GM10847 (cell line): Measurements from ENCODE around the gene TMEM271.

Source experiments
- POLR2A ChIP-seq: IDR thresholded peaks from 2 replicates; pipeline ENCODE4 v1.6.1; 2011; ENCODE audit not compliant: insufficient read length; ENCODE audit errors: extremely low read depth

Gene TMEM271

DNA sequence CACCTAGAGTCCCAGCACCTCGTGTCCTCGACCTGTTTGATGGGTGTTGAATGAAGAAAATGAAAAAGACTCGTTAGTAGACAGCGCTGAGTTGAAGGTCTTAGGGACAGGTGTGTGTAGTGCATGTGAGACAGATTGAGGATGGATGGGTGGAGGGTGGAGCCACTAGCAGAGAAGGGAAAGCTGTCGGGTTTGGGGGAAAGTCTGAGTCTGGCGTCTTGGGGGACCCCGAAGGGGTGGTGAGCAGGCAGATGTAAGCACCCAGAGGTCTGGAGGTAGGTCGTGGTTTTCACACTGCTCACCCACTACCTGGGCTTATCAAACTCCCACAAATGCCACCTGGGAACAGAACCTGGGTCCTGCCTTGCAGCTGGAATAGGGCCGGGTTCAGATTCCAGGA lies 16.0 kb downstream of the TMEM271 start:
- TF ChIP-seq POLR2A: no peak

DNA sequence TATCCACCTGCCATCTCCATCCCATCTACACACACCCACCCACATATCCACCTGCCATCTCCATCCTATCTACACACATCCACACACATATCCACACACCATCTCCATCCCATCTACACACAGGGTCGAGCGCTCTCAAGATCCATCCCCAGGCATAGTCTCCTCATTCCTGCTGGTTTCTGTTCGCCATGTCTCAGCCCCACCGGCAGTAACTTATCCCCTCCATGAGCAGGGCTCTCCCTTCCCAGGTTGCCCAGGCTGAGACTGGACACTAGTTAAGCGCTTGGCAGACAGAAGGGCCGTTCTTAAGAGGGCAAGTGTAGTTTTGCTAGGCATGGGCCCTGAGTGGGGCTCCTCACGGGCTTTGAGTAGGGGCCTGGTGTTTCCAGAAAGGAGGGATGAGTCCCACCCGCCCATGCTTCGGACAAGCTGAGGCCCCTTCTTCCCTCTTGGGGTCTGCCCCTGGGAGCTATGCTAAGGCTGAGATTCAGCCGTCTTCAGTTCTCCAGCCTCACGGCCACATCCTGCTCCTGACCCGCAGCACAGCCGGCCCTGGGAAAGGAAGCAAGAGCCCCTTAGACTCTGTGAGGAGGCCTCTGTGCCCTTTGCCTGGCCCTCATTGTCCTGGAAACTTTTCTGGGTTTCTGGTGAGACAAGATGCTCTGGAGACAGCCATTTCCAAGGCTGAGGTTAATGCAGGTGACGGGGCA lies 20.4 kb downstream of the TMEM271 start:
- no peak for TF ChIP-seq POLR2A

DNA sequence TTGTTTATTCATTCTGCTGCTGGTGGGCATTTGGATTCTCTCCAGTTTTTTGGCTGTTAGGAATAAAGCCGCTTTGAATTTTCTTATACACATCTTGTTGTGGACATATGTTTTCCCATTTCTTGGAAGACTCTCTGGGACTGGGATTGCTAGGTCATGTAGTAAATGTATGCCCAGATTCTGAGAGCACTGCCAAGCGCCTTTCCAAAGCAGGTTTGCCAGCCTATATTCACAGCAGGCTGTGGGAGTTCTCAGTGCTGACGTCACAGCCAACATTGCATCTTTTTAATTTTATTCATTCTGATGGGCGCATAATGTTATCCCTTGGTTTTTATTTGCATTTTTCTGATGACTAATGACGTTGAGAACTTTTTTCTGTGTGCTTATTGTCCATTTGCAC lies 24.1 kb downstream of the TMEM271 start:
- TF ChIP-seq POLR2A: no peak

DNA sequence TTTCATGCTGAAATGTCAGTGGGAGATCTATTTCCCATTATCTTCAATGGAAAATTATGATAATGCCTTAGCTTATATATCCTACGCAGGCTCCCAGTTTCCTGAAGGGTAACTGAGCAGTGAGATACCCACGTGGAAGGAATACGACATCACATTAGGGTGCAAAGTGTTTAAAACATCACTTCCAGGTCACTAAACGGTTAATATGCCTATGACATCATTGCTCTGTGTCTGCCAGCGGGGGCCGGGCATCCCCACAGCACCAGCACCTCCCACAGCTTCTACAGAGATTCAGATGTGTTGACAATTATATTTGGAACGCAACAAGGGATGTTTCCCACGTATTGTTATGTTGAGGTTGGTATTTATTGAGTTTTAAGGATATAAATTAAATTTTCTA lies 27.1 kb downstream of the TMEM271 start:
- TF ChIP-seq POLR2A: no peak

DNA sequence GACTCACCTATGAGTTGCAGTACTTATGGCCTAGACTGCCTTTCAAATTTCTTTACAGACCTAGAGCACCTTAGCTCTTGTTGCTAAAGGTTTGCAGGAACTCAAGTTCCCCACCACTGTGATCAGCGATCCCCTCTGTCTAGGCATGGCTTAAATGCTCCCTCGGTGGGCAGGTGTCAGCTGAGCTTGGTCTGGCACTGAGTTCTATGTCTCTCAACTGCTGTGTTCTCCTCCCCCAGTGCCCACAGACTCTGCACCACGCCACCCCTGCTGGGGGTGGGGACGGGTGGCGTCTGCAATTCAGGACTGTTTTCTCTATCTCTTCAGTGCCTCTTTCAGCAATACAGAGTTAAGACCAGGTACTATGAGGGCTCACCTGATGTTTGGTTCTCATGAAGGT lies 30.5 kb downstream of the TMEM271 start:
- no peak for TF ChIP-seq POLR2A

DNA sequence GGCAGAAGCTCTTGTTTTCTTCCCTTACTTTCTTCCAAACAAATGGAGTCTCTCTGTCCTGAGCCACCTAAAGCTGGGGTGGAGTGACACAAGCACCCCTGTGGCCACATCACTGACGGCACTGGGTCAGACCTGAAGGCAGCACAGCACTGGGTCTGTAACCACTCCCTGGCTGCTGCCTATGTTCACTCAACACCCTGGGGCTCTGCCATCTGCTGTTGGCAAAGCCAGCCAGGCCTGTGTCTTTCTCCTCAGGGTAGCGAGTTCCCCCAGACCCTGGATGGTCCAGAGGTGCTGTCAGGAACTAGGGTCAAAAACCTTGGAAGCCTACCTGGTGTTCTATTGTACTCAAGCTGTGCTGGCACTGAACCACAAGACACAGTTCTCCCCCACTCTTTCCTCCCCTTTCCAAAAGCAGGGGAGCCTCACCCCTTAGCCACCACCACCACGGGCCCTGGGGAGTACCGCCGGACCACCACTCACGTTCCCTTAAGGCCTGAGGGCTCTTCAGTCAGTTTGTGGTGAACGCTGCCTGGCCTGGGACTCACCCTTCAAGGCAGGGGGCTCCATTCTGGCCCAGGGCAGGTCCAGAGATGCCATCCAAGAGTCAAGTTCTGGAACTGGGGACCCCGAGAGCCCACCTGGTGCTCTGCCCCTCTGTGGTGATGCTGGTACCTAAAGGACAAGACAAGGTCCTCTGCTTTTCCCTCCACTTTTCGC lies 31.5 kb downstream of the TMEM271 start:
- no peak for TF ChIP-seq POLR2A

DNA sequence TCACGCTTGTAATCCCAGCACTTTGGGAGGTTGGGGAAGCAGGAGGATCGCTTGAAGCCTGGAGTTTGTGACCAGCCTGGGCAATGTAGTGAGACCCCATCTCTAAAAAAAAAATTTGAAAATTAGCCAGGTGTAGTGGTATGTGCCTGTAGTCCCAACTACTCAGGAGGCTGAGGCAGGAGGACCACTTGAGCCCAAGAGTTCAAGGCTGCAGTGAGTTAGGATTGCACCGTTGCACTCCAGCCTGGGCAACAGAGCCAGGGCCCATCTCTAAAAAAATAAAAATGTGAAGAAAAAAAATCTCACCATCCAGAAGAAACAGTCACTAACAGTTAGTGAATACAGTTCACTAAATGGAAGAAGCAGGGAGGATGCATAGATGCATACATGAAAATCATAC lies 34.8 kb downstream of the TMEM271 start:
- TF ChIP-seq POLR2A: no peak

DNA sequence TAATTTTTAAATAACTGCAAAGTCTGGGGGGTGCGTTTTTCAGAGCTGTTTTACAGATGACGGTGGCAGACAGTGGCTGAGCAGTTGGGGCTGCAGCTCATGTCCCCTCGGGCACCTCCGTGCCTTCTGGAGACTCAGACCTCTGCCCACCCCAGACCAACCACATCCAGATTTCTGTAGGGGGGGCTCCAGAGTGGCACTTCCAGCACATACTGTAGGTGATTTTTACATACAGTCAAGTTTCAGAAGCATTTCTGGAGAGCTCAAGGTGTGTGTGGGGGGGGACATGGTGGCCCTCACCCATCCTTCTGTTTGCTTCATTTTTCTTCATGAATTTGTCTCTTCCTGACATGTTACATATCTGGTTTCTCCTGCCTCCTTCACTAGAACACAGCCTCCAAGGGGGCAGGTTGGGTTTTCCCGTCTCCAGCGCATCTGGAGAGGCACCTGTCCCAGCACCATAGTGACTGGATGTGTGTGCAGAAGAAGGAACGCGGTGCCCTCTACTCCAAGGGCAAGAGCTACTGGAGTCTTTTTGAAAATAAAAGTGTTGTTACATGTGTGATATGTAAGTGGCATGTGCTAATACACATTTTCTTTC lies 37.5 kb downstream of the TMEM271 start:
- no peak for TF ChIP-seq POLR2A

DNA sequence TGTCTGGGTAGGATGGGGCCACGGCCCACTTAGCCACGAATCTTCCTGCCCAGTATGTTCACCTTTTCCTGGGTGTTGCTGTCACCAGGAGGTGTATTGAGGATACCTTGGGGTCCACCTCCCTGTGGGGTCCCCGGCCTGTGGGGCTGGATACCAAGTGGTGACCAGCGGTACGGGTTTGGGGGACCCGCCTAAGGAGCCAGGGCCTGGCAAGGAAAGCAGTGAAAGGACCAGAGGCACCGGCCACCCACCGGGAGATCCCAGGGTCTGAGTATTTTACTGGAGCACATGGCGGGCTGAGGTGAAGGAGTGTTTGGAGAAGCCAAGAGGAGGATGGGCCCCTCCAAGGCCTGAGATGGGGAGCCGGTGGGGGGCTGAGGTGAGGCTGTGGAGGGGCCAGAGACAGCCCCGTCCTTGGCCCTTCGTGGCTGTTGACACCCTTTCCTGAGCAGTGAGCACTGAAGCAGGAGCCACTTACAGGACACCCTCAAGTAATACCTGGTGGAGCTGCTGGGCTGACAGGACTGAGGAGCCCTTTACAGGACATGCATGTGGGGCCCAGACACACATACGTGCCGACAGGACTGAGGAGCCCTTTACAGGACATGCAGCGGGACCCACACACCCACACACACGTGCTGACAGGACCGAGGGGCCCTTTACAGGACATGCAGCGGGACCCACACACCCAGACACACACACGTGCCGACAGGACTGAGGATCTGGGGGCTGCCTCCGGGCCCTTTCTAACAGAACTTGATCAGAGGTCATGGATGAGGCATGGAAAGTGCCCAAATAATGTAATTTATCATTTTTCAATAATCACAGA lies 38.4 kb downstream of the TMEM271 start:
- TF ChIP-seq POLR2A: no peak

DNA sequence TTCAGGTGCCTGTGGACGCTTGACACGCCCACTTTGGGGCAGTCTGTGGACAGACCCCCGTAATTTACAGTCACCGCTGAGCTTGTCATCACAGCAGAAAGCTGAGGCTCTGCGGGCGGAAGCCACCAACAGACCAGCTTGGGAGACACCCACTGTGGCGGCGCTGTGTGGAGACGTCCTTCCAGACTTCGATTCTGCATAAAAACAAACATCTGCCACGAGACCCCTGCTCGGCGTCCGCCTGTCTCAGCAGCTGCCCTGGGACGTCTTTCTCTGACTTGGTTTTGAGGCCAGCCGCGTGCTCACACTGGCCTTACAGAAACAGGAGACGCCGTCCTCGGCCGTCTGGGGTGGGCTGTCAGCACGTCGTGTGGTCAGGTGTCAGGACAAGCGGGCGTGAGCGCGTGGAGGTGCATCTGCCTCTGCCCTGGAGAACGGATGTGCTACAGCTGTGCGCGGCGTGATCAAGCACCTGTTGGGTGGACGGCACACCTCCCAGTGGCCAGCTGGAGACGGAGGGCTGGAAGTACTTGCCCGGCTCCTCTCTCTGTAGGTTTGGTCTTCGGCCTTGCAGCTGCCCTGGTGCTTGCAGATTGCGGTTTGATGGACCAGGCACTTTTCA lies 39.6 kb downstream of the TMEM271 start:
- TF ChIP-seq POLR2A: no peak

DNA sequence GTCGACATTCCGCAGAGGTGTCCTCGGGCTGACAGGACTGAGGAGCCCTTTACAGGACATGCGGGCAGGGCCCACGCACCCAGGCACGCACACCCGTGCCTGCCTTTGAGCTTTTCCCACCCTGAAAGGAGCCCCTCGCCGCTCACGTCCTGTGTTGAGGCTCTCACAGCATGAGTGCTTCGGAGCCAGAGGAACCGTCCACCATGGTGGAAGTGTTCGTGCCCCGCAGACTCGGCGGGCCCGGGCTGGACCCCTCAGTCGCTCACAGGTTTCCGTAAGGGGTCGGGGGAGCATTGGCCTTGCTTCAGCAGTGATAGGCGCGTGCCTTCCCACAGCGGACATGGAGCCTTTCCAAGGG lies 40.2 kb downstream of the TMEM271 start:
- TF ChIP-seq POLR2A: no peak

DNA sequence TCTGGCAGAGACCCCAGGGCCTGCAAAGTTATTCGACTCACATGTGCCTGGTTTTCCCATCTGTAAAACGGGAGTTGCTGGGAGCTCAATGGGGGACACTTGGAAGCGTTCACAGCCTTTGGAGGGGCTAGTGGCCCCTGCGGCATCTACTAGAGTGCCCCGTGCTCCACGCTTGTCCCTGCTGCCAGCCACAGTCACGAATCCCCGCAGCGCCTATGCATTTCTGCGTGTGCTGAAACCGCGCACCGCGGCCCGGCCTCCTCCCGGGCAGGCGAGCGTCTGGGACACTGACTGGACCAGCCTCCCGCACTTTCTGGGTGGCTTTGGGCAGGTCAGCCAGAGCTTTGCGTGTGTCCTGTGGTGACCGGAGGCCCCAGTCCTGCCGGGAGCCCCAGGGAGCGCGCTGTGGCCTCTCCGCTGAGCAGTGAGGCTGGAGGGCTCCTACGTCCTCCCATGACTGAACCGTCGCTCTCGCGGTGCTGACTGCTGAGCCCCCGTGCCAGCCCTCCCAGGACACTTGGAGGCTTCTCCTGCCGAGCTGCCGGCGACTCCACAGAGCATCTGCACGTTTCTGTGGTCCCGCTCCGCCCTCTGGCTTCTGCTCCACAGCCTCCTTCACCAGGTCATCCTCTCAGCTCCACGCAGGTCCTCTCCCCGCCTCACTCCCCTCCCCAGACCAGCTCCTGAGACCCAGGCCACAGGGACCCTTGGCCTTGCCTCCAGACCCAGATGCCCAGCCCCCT lies 40.7 kb downstream of the TMEM271 start:
- TF ChIP-seq POLR2A: no peak

DNA sequence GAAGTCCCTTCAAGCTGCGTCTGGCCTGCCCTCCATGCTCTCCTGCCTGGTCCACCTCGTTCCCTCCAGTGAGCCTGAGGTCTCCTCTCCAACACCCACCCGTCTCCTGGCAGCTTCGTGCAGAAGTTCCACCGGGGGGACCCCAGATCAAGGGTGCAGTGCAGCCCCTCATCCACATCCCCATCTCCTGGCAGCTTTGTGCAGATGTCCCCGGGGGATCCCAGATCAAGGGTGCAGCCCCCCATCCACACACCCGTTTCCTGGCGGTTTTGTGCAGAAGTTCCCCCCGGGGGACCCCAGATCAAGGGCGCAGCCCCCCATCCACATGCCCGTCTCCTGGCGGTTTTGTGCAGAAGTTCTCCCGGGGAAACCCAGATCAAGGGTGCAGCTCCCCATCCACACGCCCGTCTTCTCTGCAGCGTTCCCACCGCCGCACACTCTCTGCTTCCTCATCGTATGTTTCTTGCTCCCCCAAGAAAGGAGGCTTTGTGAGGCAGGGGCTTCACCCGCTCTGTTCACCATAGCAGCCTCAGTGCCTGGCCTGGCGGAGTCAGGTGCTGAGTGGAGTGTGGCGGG lies 41.4 kb downstream of the TMEM271 start:
- TF ChIP-seq POLR2A: no peak

DNA sequence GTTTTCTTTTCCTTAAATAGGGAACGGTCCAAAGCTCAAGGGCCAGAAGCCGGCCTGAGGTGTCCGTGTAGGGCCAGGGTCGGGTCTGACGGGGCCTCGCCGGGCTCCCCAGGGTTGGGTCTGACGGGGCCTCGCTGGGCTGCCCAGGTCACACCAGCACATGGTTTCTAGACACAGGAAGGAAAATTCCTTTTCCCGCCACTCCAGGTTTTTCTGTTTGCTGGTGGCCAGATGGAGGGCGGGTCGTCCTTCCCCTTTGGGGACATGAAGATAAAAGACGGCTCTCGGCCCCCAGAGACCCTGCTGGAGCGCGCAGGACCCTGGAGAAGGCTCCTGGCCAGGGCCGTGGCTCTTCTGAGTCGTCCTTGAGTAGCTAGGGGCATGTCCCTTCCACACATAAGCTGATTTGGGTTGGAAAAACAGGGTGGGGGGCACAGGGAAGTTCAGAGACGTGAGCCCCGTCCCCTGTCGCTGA lies 42.0 kb downstream of the TMEM271 start:
- no peak for TF ChIP-seq POLR2A
